Keratinocyte (primary cell): Measurements from ENCODE around the gene TTC39C. TPM values are rescaled to one million over a fixed set of nuclear protein-coding genes. Genes with fewer than 3 reads are reported as not detected.

Experiments used
- DNase-seq: peaks from one replicate; pipeline ENCODE4 v3.0.0-alpha.2; 2011; ENCODE audit warnings: low read depth, missing footprints, low spot score
- FAIRE-seq: peaks from 2 replicates; lab custom pipeline; 2011; peaks lifted over from hg19 to GRCh38; lab: Jason Lieb, UNC
- H2AFZ ChIP-seq: 2 replicates; pipeline ENCODE4 v1.6.0; 2012; ENCODE audit warnings: low read length, control low read depth, inconsistent platforms; ENCODE audit not compliant: control insufficient read depth
- H3K27ac ChIP-seq: 2 replicates; pipeline ENCODE4 v1.5.1; 2011; ENCODE audit warnings: low read length; ENCODE audit not compliant: control insufficient read depth, insufficient read depth
- H3K27me3 ChIP-seq: 3 replicates; pipeline ENCODE4 v1.6.0; 2011; ENCODE audit warnings: low read length; ENCODE audit not compliant: control insufficient read depth, insufficient read depth; ENCODE audit errors: extremely low read depth
- H3K36me3 ChIP-seq, 2 experiments: 2 replicates in 1 of 2; 3 replicates in 1 of 2; pipeline ENCODE4 v1.5.1; 2011; ENCODE audit warnings: low read length in 2 of 2, mild to moderate bottlenecking in 1 of 2; ENCODE audit not compliant: control insufficient read depth in 2 of 2, insufficient read depth in 2 of 2; ENCODE audit errors: extremely low read depth in 1 of 2
- H3K4me1 ChIP-seq: 3 replicates; pipeline ENCODE4 v1.5.1; 2011; ENCODE audit warnings: low read length; ENCODE audit not compliant: control insufficient read depth, insufficient read depth; ENCODE audit errors: extremely low read depth
- H3K4me2 ChIP-seq: 3 replicates; pipeline ENCODE4 v1.6.0; 2011; ENCODE audit warnings: low read depth, low read length; ENCODE audit not compliant: control insufficient read depth, insufficient read depth; ENCODE audit errors: extremely low read depth
- H3K4me3 ChIP-seq, 3 experiments: fragments of 200-600 bp in 1 of 3; sonication (generic) in 1 of 3; 2 replicates in 2 of 3; 3 replicates in 1 of 3; pipeline ENCODE4 v1.5.1; 2011 to 2016; ENCODE audit warnings: low read length in 3 of 3, mild to moderate bottlenecking in 3 of 3, control low read depth in 2 of 3, inconsistent platforms in 1 of 3, low read depth in 1 of 3, mixed read lengths in 1 of 3, mixed run types in 1 of 3, moderate library complexity in 1 of 3; ENCODE audit not compliant: control insufficient read depth in 2 of 3, insufficient read depth in 2 of 3; ENCODE audit errors: extremely low read depth in 1 of 3
- H3K79me2 ChIP-seq: 2 replicates; pipeline ENCODE4 v1.6.0; 2012; ENCODE audit warnings: low read length; ENCODE audit not compliant: control insufficient read depth, insufficient read depth
- H3K9ac ChIP-seq: 3 replicates; pipeline ENCODE4 v1.6.0; 2011; ENCODE audit warnings: low read length; ENCODE audit not compliant: control insufficient read depth, insufficient read depth; ENCODE audit errors: extremely low read depth
- H3K9me1 ChIP-seq: 3 replicates; pipeline ENCODE4 v1.6.0; 2011; ENCODE audit warnings: low read length; ENCODE audit not compliant: control insufficient read depth, insufficient read depth; ENCODE audit errors: extremely low read depth
- H3K9me3 ChIP-seq: 2 replicates; pipeline ENCODE4 v1.5.1; 2012; ENCODE audit warnings: low read depth, low read length; ENCODE audit not compliant: control insufficient read depth
- H4K20me1 ChIP-seq: 3 replicates; pipeline ENCODE4 v1.6.0; 2011; ENCODE audit warnings: low read length; ENCODE audit not compliant: control insufficient read depth, insufficient read depth; ENCODE audit errors: extremely low read depth
- EZH2 ChIP-seq: IDR thresholded peaks from one replicate; pipeline ENCODE4 v1.6.1; 2012; ENCODE audit warnings: inconsistent platforms, mild to moderate bottlenecking, low read length, moderate library complexity
- dilution Hi-C: fragments of 300-500 bp; cut with MboI; formaldehyde crosslinking; loops from one replicate; pipeline ENCODE4 v1.7.0; 2020; ENCODE audit warnings: low sequenced_read_pairs; ENCODE audit not compliant: extremely low pct_ligation_motif_present
- polyA plus RNA-seq, 5 experiments: library from polyadenylated mRNA; depleted of rRNA in 3 of 5; stranded (reverse) in 3 of 5; stranded (forward) in 1 of 5; unstranded in 1 of 5; fragments of >200 nt; gene quantifications; 1 replicate in 1 of 5; 2 replicates in 3 of 5; 3 replicates in 1 of 5; pipeline versions ENCODE4 v1.2.1 to v1.2.3, GENCODE V29; 2011 to 2012; ENCODE audit warnings: missing spikeins in 2 of 5, low read depth in 1 of 5, low replicate concordance in 1 of 5
- TF ChIP-seq, protein P1 (sequence below), 3 experiments: IDR thresholded peaks in 1 of 3; conservative IDR thresholded peaks in 1 of 3; optimal IDR thresholded peaks in 1 of 3; 2 replicates in 2 of 3; 3 replicates in 1 of 3; pipeline versions ENCODE3 to v1.5.1; 2011; ENCODE audit warnings: low read length in 3 of 3, mild to moderate bottlenecking in 3 of 3, moderate library complexity in 2 of 3, control low read depth in 1 of 3, inconsistent platforms in 1 of 3; ENCODE audit not compliant: insufficient read depth in 2 of 3; ENCODE audit errors: extremely low read depth in 1 of 3

The TTC39C gene
- polyA plus RNA-seq, 1 donor (not counting 4 experiments of a cell fraction or from before 2014, with no cell fraction given), result 26.8 TPM

DNA sequence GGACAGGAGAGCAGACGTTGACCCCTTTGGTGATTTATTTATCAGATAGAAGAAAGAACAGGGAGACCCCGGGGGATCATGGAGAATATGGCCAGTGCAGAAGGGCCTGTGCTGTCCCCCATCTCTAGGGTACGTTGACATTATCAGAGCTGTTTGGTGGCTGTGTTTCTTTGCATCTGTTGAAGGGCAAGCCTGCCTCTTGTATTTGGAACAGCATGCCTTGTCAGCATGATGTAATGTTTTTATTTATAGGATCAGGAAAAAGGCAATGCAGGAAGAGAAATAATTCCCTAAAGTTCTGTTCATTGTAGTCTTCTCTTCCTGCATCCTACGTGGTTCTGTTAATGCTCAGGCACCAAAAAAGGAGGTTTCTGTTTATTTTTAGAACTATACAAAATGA lies 74.5 kb downstream of the TTC39C start:
- H3K79me2 ChIP-seq, result no peaks in the 10 kb centered on the region
- H3K9me1 ChIP-seq, result no peaks in the 10 kb centered on the region
- H3K4me2 ChIP-seq, result no peak overlapping the region
- no peak overlapping the region for H3K27ac ChIP-seq
- no peak overlapping the region for H2AFZ ChIP-seq
- dilution Hi-C loops, result no loop called here
- DNase-seq, result no peak
- H3K9ac ChIP-seq, result no peak overlapping the region
- H3K4me3 ChIP-seq, result no peak overlapping the region
- TF ChIP-seq, protein P1, sequence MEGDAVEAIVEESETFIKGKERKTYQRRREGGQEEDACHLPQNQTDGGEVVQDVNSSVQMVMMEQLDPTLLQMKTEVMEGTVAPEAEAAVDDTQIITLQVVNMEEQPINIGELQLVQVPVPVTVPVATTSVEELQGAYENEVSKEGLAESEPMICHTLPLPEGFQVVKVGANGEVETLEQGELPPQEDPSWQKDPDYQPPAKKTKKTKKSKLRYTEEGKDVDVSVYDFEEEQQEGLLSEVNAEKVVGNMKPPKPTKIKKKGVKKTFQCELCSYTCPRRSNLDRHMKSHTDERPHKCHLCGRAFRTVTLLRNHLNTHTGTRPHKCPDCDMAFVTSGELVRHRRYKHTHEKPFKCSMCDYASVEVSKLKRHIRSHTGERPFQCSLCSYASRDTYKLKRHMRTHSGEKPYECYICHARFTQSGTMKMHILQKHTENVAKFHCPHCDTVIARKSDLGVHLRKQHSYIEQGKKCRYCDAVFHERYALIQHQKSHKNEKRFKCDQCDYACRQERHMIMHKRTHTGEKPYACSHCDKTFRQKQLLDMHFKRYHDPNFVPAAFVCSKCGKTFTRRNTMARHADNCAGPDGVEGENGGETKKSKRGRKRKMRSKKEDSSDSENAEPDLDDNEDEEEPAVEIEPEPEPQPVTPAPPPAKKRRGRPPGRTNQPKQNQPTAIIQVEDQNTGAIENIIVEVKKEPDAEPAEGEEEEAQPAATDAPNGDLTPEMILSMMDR (optimal IDR thresholded peaks at IDR 0.05 in 1 of 3, IDR thresholded peaks at IDR 0.05 in 1 of 3, conservative IDR thresholded peaks at IDR 0.05 in 1 of 3; ENCODE audit: extremely low read depth in 1 of 3, insufficient read depth in 2 of 3, low read length in 3 of 3), result no peak
- no peak for TF ChIP-seq EZH2
- no peaks in the 10 kb centered on the region for H3K9me3 ChIP-seq
- H3K27me3 ChIP-seq, result no peaks in the 10 kb centered on the region
- H3K4me1 ChIP-seq, result no peaks in the 10 kb centered on the region
- H4K20me1 ChIP-seq, result no peaks in the 10 kb centered on the region
- H3K36me3 ChIP-seq, result peaks cover 5% of the 10 kb centered on the region in 2 experiments
- FAIRE-seq, result no peak

DNA sequence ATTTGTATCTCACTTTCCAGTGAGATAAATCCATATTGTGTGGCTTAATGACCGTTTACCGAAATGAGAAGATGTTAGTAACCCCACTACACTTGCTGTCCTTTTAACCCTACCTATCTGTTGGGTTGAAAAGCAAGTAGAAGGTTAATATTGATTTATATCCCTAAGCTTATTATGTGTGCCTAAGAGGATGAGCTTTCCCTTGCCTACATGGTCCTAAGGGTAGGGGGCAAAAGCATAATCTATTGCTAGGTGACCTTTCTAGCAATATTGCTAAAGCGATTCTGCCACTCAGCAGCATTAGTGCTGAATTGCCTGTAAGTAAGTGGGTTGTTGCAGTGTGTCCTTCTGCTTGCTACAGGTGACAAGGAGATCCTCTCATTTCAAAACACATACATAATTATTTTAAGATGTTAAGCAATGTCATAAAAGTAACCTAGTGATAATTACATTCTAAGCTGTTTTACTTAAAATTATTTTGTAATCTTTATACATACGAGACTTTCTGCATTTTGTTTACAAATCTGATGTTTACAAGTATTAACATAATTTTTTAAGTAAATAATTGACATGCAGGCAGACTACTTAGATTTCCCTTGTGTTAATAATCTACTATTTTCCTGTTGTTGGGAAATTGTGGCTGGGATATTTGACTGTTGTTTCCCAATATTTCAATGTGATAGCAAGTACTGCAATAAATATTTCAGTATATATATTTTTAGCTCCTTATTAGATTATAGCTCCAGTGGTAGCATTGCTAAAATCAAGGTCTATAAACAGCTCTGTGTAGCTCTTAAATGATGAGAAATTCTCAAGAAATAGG lies 75.2 kb downstream of the TTC39C start:
- no peaks in the 10 kb centered on the region for H3K4me1 ChIP-seq
- no peak overlapping the region for H2AFZ ChIP-seq
- H4K20me1 ChIP-seq, result no peaks in the 10 kb centered on the region
- dilution Hi-C loops, result no loop called here
- H3K79me2 ChIP-seq, result no peaks in the 10 kb centered on the region
- no peak overlapping the region for H3K4me2 ChIP-seq
- FAIRE-seq (no peak), DNase-seq (no peak)
- H3K9me1 ChIP-seq, result no peaks in the 10 kb centered on the region
- H3K4me3 ChIP-seq, result no peak overlapping the region
- H3K27ac ChIP-seq, result no peak overlapping the region
- no peaks in the 10 kb centered on the region for H3K9me3 ChIP-seq
- H3K9ac ChIP-seq, result no peak overlapping the region
- no peaks in the 10 kb centered on the region for H3K27me3 ChIP-seq
- peaks cover 5% of the 10 kb centered on the region in 2 experiments for H3K36me3 ChIP-seq
- TF ChIP-seq, protein P1 (optimal IDR thresholded peaks at IDR 0.05 in 1 of 3, IDR thresholded peaks at IDR 0.05 in 1 of 3, conservative IDR thresholded peaks at IDR 0.05 in 1 of 3; ENCODE audit: extremely low read depth in 1 of 3, insufficient read depth in 2 of 3, low read length in 3 of 3), result no peak
- no peak for TF ChIP-seq EZH2
